ENCODE measurements around the gene KRTAP17-1.

Gene KRTAP17-1

GRCh38 chr17:41322903-41323895 is 7.7 kb upstream of the KRTAP17-1 start:
- no peak for TF ChIP-seq USF1 (IDR thresholded peaks at IDR 0.05)
- TF ChIP-seq CEBPB (IDR thresholded peaks at IDR 0.05) = no peak
- no peak for TF ChIP-seq ZBTB7A (IDR thresholded peaks at IDR 0.05; ENCODE audit: low read depth)
- no peak for TF ChIP-seq EP300 (IDR thresholded peaks at IDR 0.05; ENCODE audit: borderline replicate concordance)
- no peak for TF ChIP-seq NFIC (IDR thresholded peaks at IDR 0.05)
- TF ChIP-seq YY1 (IDR thresholded peaks at IDR 0.05; ENCODE audit: low read depth) = no peak
- TF ChIP-seq MAX (IDR thresholded peaks at IDR 0.05) = no peak
- TF ChIP-seq TEAD4 (IDR thresholded peaks at IDR 0.05) = no peak
- no peak for TF ChIP-seq RAD21 (IDR thresholded peaks at IDR 0.05; ENCODE audit: low read depth)
- TF ChIP-seq TAF1 (IDR thresholded peaks at IDR 0.05; ENCODE audit: low read depth) = no peak
- TF ChIP-seq REST (IDR thresholded peaks at IDR 0.05; ENCODE audit: low read depth) = no peak
- no peak for TF ChIP-seq CREB1 (IDR thresholded peaks at IDR 0.05; ENCODE audit: low read depth)
- TF ChIP-seq FOXM1 (IDR thresholded peaks at IDR 0.05; ENCODE audit: borderline replicate concordance, low read depth) = no peak
- no peak for TF ChIP-seq TCF12 (IDR thresholded peaks at IDR 0.05; ENCODE audit: low read depth)

- TF ChIP-seq EP300 (IDR thresholded peaks at IDR 0.05; ENCODE audit: borderline replicate concordance) (no peak), MAX (IDR thresholded peaks at IDR 0.05) (no peak), FOXM1 (IDR thresholded peaks at IDR 0.05; ENCODE audit: borderline replicate concordance, low read depth) (no peak), REST (IDR thresholded peaks at IDR 0.05; ENCODE audit: low read depth) (no peak), TAF1 (IDR thresholded peaks at IDR 0.05; ENCODE audit: low read depth) (no peak), RAD21 (IDR thresholded peaks at IDR 0.05; ENCODE audit: low read depth) (peak; percentile 69), ZBTB7A (IDR thresholded peaks at IDR 0.05; ENCODE audit: low read depth) (no peak)
Observed at GRCh38 chr17:41322094-41322902, 6.8 kb upstream of the KRTAP17-1 start.

GRCh38 chr17:41318231-41318630 is 2.7 kb upstream of the KRTAP17-1 start:
- TF ChIP-seq MAX (IDR thresholded peaks at IDR 0.05) = no peak
- TF ChIP-seq TCF12 (IDR thresholded peaks at IDR 0.05; ENCODE audit: low read depth) = no peak
- no peak for TF ChIP-seq YY1 (IDR thresholded peaks at IDR 0.05; ENCODE audit: low read depth)
- TF ChIP-seq RAD21 (IDR thresholded peaks at IDR 0.05; ENCODE audit: low read depth) = no peak
- TF ChIP-seq NFIC (IDR thresholded peaks at IDR 0.05) = no peak
- no peak for TF ChIP-seq EGR1 (IDR thresholded peaks at IDR 0.05)
- no peak for TF ChIP-seq TEAD4 (IDR thresholded peaks at IDR 0.05)
- TF ChIP-seq FOXM1 (IDR thresholded peaks at IDR 0.05; ENCODE audit: borderline replicate concordance, low read depth) = no peak
- TF ChIP-seq USF1 (IDR thresholded peaks at IDR 0.05) = no peak
- no peak for TF ChIP-seq EP300 (IDR thresholded peaks at IDR 0.05; ENCODE audit: borderline replicate concordance)
- no peak for TF ChIP-seq CEBPB (IDR thresholded peaks at IDR 0.05)
- no peak for TF ChIP-seq TAF1 (IDR thresholded peaks at IDR 0.05; ENCODE audit: low read depth)
- no peak for TF ChIP-seq ZBTB7A (IDR thresholded peaks at IDR 0.05; ENCODE audit: low read depth)
- no peak for TF ChIP-seq CREB1 (IDR thresholded peaks at IDR 0.05; ENCODE audit: low read depth)
- TF ChIP-seq REST (IDR thresholded peaks at IDR 0.05; ENCODE audit: low read depth) = no peak

All from Ishikawa (cell line).